SK-N-SH (cell line): Measurements from ENCODE around the gene PDF.

ENCODE experiments used
- EZH2phosphoT487 ChIP-seq: fragments of 200-600 bp; sonication (generic); IDR thresholded peaks from 2 replicates; pipeline ENCODE4 v1.6.1; 2017; ENCODE audit warnings: low read depth, mixed run types, mild to moderate bottlenecking, antibody characterized with exemption, moderate library complexity, borderline replicate concordance
- RXRA ChIP-seq: IDR thresholded peaks from 2 replicates; pipeline ENCODE4 v1.4.0; 2012; ENCODE audit warnings: low read depth, mild to moderate bottlenecking, borderline replicate concordance
- TCF12 ChIP-seq: IDR thresholded peaks from 2 replicates; pipeline ENCODE4 v1.4.0; 2012
- TF ChIP-seq, protein P1 (sequence below): fragments of 200-600 bp; sonication (generic); IDR thresholded peaks from 2 replicates; pipeline ENCODE4 v1.6.1; 2017; ENCODE audit warnings: antibody characterized with exemption, mild to moderate bottlenecking, moderate library complexity

- no peak for TF ChIP-seq RXRA
- TF ChIP-seq, protein P1, sequence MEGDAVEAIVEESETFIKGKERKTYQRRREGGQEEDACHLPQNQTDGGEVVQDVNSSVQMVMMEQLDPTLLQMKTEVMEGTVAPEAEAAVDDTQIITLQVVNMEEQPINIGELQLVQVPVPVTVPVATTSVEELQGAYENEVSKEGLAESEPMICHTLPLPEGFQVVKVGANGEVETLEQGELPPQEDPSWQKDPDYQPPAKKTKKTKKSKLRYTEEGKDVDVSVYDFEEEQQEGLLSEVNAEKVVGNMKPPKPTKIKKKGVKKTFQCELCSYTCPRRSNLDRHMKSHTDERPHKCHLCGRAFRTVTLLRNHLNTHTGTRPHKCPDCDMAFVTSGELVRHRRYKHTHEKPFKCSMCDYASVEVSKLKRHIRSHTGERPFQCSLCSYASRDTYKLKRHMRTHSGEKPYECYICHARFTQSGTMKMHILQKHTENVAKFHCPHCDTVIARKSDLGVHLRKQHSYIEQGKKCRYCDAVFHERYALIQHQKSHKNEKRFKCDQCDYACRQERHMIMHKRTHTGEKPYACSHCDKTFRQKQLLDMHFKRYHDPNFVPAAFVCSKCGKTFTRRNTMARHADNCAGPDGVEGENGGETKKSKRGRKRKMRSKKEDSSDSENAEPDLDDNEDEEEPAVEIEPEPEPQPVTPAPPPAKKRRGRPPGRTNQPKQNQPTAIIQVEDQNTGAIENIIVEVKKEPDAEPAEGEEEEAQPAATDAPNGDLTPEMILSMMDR = no peak
- no peak for TF ChIP-seq EZH2phosphoT487
- TF ChIP-seq TCF12 = no peak
Observed at GRCh38 chr16:69283851-69284250, 46.5 kb downstream of the PDF start.
